Measurements from ENCODE around the gene SP9.

- TF ChIP-seq CTCF (IDR thresholded peaks at IDR 0.05; ENCODE audit: low read length): no peak
- TF ChIP-seq EZH2 (IDR thresholded peaks at IDR 0.05; ENCODE audit: borderline replicate concordance, low read length): no peak
Measured at GRCh38 chr2:174322746-174323145, 12.0 kb upstream of the SP9 start.
